Neuron (in vitro differentiated cells): Measurements from ENCODE around the gene IL2RA.

Source experiments
- H2AFZ ChIP-seq: one replicate; pipeline ENCODE4 v1.6.1; 2013; ENCODE audit warnings: low read depth, mild to moderate bottlenecking, inconsistent platforms, low read length, moderate library complexity
- H3K27me3 ChIP-seq: one replicate; pipeline ENCODE4 v1.6.1; 2013; ENCODE audit warnings: low read length; ENCODE audit not compliant: insufficient read depth
- H3K36me3 ChIP-seq: one replicate; pipeline ENCODE4 v1.6.1; 2013; ENCODE audit warnings: low read length; ENCODE audit not compliant: insufficient read depth
- H3K4me1 ChIP-seq: one replicate; pipeline ENCODE4 v1.6.1; 2013; ENCODE audit warnings: low read length; ENCODE audit not compliant: insufficient read depth
- H3K4me3 ChIP-seq: 2 replicates; pipeline ENCODE4 v1.5.1; 2013; ENCODE audit warnings: mild to moderate bottlenecking, low read length, moderate library complexity
- H3K9me3 ChIP-seq: one replicate; pipeline ENCODE4 v1.6.1; 2013; ENCODE audit warnings: low read length

The IL2RA gene

GRCh38 chr10:6019796-6020195 lies 42.4 kb downstream of the IL2RA start:
- Histone ChIP-seq H3K4me1 (no peaks in the 10 kb centered on the region), H3K27me3 (peaks cover 13% of the 10 kb centered on the region), H3K4me3 (no peak overlapping the region), H3K9me3 (no peaks in the 10 kb centered on the region), H3K36me3 (no peaks in the 10 kb centered on the region), H2AFZ (no peak overlapping the region)

- H3K27me3 ChIP-seq, result peaks cover 13% of the 10 kb centered on the region
- H3K4me3 ChIP-seq, result no peak overlapping the region
- no peaks in the 10 kb centered on the region for H3K9me3 ChIP-seq
- no peaks in the 10 kb centered on the region for H3K4me1 ChIP-seq
- no peak overlapping the region for H2AFZ ChIP-seq
- no peaks in the 10 kb centered on the region for H3K36me3 ChIP-seq
Observed at GRCh38 chr10:6019010-6019782, 43.0 kb downstream of the IL2RA start.

GRCh38 chr10:6018422-6018821 lies 43.7 kb downstream of the IL2RA start:
- Histone ChIP-seq H3K27me3 (peaks cover 13% of the 10 kb centered on the region), H2AFZ (no peak overlapping the region), H3K4me1 (no peaks in the 10 kb centered on the region), H3K36me3 (no peaks in the 10 kb centered on the region), H3K9me3 (no peaks in the 10 kb centered on the region), H3K4me3 (no peak overlapping the region)

GRCh38 chr10:6017781-6018354 lies 44.3 kb downstream of the IL2RA start:
- Histone ChIP-seq H3K4me3 (no peak overlapping the region), H2AFZ (no peak overlapping the region), H3K9me3 (no peaks in the 10 kb centered on the region), H3K36me3 (no peaks in the 10 kb centered on the region), H3K4me1 (no peaks in the 10 kb centered on the region), H3K27me3 (peaks cover 15% of the 10 kb centered on the region)

GRCh38 chr10:6014241-6014761 lies 47.9 kb downstream of the IL2RA start:
- no peaks in the 10 kb centered on the region for H3K36me3 ChIP-seq
- no peak overlapping the region for H2AFZ ChIP-seq
- H3K9me3 ChIP-seq, result no peaks in the 10 kb centered on the region
- H3K27me3 ChIP-seq, result peaks cover 2% of the 10 kb centered on the region
- H3K4me1 ChIP-seq, result no peaks in the 10 kb centered on the region
- H3K4me3 ChIP-seq, result no peak overlapping the region

GRCh38 chr10:6013413-6014192 lies 48.6 kb downstream of the IL2RA start:
- H3K27me3 ChIP-seq, result peaks cover 2% of the 10 kb centered on the region
- no peak overlapping the region for H3K4me3 ChIP-seq
- H3K36me3 ChIP-seq, result no peaks in the 10 kb centered on the region
- H3K4me1 ChIP-seq, result no peaks in the 10 kb centered on the region
- no peaks in the 10 kb centered on the region for H3K9me3 ChIP-seq
- no peak overlapping the region for H2AFZ ChIP-seq

- Histone ChIP-seq H2AFZ (no peak overlapping the region), H3K4me3 (no peak overlapping the region), H3K4me1 (no peaks in the 10 kb centered on the region), H3K9me3 (peaks cover 7% of the 10 kb centered on the region), H3K36me3 (no peaks in the 10 kb centered on the region), H3K27me3 (peaks cover 2% of the 10 kb centered on the region)
Observed at GRCh38 chr10:6012121-6012905, 49.9 kb downstream of the IL2RA start.

GRCh38 chr10:6011558-6011957 lies 50.6 kb downstream of the IL2RA start:
- Histone ChIP-seq H3K27me3 (peaks cover 2% of the 10 kb centered on the region), H3K4me1 (no peaks in the 10 kb centered on the region), H3K36me3 (no peaks in the 10 kb centered on the region), H3K9me3 (peaks cover 11% of the 10 kb centered on the region), H3K4me3 (no peak overlapping the region), H2AFZ (no peak overlapping the region)

GRCh38 chr10:6010569-6010968 lies 51.6 kb downstream of the IL2RA start:
- no peaks in the 10 kb centered on the region for H3K4me1 ChIP-seq

GRCh38 chr10:6009961-6010360 lies 52.2 kb downstream of the IL2RA start:
- Histone ChIP-seq H3K4me1 (no peaks in the 10 kb centered on the region), H3K4me3 (no peak overlapping the region), H3K36me3 (no peaks in the 10 kb centered on the region), H3K27me3 (peaks cover 2% of the 10 kb centered on the region), H2AFZ (no peak overlapping the region), H3K9me3 (peaks cover 11% of the 10 kb centered on the region)

More at GRCh38 chr10:6010569-6010968, 51.6 kb downstream of the IL2RA start:
- Histone ChIP-seq H3K9me3 (peaks cover 11% of the 10 kb centered on the region), H3K36me3 (no peaks in the 10 kb centered on the region), H3K27me3 (peaks cover 2% of the 10 kb centered on the region), H2AFZ (no peak overlapping the region), H3K4me3 (no peak overlapping the region)

GRCh38 chr10:6009150-6009549 lies 53.0 kb downstream of the IL2RA start:
- H3K4me3 ChIP-seq, result no peak overlapping the region
- H3K4me1 ChIP-seq, result no peaks in the 10 kb centered on the region
- H3K36me3 ChIP-seq, result no peaks in the 10 kb centered on the region
- no peak overlapping the region for H2AFZ ChIP-seq
- H3K9me3 ChIP-seq, result peaks cover 11% of the 10 kb centered on the region
- H3K27me3 ChIP-seq, result peaks cover 2% of the 10 kb centered on the region

- H3K4me3 ChIP-seq, result no peak overlapping the region
- no peak overlapping the region for H2AFZ ChIP-seq
- no peaks in the 10 kb centered on the region for H3K36me3 ChIP-seq
- no peaks in the 10 kb centered on the region for H3K4me1 ChIP-seq
- H3K27me3 ChIP-seq, result peaks cover 2% of the 10 kb centered on the region
- H3K9me3 ChIP-seq, result peaks cover 11% of the 10 kb centered on the region
Observed at GRCh38 chr10:6008497-6009142, 53.5 kb downstream of the IL2RA start.
